Stimulated activated CD4-positive, alpha-beta T cell treated with anti-CD3 and anti-CD28 coated beads, TNF-alpha, amount 100 ng/mL, for 24 hours (primary cell): ENCODE data around the gene ANKS1B.

Source experiments
- DNase-seq, 3 experiments: peaks; one replicate each; pipeline ENCODE4 v3.0.0-alpha.2; 2020; ENCODE audit warnings: low read depth in 3 of 3

The ANKS1B gene

DNA sequence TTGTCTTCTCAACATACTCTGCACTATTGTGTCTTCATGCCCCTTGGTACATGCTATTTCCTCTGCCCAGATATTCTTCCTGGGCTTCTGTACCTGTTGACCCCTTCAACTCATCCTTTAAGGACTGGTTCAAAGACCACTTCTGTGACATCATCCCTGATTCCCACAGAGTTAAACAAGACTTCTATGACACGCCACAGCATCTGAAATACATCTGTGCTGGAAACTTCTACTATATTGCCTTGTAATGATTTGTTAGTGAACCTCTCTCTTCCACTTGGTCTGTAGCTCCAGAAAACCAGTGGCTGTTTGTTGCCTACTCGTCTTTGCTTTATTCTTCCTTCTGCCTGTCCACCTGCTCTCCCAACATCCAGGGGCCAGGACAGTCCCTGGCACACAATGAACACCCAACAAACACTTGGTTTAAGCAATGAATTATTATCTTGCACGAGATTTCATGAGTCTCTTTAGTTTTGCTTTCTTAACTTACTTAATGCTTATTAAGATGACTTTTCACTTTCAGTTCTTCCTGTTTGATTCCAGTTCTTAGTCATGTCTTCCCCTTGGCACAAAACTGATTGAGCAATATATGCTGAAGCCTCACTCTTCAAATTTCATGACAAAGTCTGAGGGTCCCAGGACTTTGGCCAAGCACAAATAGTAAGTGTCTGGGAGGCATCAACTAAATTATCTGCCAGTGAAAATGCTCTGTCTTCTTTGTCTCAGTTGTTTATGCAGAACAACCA lies 853.8 kb downstream of the ANKS1B start:
- DNase-seq: no peak

DNA sequence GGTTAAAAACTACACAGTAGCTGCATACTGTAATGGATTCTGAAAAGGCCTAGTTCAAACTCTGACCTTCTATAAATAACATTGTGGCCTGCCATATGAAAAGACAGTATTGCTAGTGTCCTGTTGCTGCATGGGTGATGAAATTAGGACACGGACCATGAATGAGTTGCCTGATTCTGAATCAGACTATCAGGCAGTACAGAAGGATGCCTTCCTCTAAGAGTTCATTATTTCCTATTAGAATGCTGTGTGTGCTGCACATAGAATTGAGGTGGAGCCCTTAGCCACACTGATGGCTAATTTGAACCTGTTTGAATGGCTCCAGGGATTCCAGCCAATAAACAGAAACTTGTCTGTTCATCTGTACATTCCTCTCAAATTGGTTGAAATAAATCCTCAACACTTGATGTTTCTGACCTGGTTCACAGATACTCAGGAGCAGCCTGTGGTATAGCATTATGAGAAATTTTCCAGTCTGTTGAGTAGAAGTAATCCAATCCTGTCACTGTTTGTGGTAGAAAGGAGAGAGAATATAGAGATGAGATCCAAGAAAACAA lies 856.4 kb downstream of the ANKS1B start:
- no peak for DNase-seq

DNA sequence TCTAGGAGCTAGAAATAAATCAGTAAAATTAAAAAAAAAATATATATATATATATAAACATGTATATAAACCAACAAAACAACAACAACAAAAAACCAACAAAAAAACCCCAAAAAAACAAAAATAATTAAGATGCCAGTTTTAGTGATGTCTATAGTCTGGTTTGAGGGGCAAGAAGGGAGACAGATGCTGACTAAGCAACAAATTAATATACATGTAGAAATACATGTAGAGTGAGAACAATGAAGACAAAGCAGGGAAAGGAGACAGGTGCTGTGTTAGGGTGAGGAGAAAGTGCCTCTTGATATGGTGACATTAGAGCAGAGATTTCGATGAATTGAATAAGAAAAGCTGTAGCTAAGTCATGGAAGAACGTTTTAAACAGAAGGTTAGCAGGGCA lies 861.8 kb downstream of the ANKS1B start:
- no peak for DNase-seq

DNA sequence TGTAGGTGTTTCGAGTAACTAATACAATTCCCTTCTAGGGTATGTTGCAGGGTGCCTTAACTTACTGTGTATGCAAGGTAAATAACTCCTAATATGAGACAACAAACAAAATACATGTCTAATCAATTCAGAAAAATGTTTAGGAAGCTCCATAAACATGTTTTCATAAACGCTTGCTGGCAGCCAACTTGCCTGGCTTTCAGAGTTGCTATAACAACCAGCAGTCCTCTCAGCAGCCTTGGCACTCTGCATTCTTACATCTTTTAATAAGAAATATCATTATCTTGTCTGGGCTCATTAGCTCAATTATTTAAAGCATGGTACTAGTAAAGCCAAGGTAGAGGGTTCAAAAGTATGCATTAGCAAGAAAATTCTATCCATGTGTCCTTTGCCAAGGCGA lies 862.2 kb downstream of the ANKS1B start:
- no peak for DNase-seq

DNA sequence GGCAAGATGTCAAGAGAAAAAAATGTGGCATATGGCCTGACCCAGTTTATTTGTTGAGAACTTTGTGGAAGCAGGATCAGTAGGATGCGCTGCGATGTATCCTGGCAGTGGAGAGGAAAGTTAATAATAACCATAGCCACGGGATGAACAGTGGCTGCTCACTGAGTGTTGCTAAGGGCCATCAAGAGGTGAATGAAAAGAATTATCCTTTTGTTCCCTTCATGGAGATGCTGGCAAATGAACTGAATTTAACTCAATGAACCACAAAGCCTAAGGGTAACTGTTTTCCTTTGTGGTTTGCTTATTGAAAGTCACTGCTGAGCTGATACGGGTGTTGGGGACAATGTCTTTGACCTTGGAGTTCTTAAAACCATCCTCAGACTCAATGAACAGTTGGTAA lies 863.2 kb downstream of the ANKS1B start:
- no peak for DNase-seq

DNA sequence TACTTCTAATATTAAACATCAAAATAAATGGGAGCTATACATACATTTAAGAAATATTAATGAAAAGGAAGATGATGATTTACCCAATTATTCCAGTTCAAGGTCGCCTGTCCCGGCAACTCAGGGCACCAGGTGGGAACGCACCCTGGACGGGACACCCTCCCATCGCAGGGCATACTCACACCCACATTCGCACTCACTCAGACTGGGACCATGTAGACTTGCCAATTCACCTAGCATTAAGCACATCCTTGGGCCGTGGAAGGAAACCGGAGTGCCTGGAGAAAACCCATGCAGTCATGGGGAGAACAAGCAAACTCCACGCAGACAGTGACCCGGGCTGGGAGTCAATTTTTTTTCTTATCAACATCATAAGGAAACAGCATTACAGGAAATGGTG lies 864.8 kb downstream of the ANKS1B start:
- no peak for DNase-seq

DNA sequence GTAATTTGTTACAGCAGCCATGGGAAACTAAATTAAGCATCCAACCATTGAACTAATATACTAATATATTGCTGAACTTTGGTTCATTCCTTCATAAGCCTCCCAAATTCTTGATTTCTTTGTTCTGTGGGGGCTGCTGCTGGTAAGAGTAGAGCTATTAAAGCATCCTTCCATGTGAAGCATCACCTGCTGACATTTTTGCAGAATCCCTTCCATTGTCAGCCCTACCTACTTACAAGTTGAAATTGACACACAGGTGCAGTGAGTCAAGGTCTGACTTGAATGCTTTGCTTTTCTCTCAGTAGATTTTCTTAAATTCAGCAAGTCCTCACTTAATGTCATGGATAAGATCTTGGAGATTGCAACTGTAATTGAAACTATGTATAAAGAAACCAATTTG lies 865.3 kb downstream of the ANKS1B start:
- no peak for DNase-seq

DNA sequence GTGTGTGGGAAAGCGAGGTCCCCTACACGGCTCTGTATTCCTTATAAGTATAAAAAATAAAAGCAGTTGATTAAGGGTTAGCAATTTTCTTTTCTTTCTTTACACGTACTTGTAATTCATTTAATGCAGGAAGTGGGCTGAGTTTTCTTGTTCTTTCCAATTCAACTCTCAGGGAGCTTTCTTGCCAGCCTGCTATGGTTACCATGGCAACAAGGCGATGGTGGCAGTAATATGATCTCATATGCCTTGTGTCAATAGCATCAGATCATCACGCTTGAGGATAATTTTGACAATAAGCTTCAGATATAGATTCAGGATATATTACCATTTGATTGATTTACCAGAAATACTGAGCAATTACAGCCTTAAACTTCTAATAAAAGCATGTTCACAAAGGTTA lies 873.1 kb downstream of the ANKS1B start:
- DNase-seq: no peak

DNA sequence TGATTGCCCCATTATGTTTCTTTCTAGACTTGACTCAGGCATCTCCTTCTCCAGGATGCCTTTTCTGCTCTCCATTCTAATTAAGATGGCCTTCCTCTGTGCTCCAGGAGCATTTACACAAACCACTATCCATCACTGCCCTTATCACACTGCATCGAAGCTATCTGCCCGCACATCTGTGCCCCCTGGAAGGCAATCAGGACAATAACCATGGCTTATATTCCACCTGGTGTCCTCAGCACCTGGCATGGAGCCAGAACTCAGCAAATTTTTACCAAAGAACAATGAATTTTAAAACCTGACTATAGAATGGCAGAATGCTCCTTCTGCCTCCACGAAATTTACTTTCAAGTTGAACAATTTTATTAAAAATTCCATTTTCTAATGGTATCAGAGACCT lies 873.9 kb downstream of the ANKS1B start:
- no peak for DNase-seq

DNA sequence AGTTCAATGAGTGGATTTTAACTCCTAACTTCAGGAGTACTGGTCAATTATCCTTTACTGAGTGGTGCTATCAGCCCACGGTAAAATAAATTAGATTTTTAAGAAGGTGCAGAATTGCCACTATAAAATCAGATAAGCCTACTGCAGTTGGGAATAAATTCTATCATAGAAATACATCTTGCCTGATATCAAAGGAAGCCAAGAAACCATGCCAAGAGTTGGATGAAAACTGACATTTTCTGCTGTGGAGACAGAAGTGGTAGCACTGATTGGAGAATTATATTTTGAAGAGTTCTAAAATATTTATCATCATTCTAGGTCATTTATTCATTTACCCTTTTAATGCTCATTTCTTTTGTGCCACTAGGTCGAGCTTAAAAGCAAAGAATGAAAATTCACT lies 874.5 kb downstream of the ANKS1B start:
- DNase-seq: no peak

DNA sequence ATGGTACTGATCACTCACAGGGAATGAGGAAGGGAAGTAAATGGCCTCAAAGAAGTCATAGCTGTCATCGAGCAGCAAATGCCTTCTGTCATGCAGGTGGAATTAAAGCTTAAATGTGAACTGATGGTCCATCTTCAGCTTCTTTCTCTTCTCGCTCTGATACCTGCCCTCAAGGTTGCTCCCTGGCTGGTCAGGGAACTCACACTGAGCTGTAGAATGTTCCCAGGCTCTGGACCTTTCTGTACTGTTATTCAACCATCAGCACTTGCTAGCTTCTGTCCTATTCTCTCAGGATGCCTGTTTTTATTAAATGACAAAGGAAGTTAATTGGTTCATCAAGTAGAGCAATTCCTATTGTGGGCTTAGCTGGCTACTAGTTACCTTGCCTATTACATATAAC lies 875.8 kb downstream of the ANKS1B start:
- DNase-seq: no peak

DNA sequence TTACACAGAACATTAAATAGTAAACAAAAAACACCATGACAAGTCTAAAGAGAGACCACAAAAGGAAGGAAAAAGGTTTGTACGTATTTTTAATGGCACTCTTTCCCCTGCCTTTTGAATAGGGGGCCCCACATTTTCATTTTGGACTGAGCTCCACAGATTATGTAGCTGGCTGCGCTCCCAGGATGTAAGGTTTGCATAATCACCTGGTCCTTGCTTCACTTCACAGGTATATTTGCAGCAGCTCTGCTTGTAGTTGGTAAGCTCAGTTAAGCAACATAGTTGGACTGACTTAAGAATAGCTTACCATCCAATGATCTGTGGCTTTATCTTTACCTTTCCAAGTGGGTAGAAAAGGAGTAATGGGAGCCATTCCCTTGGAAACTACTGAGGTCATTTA lies 885.0 kb downstream of the ANKS1B start:
- DNase-seq: no peak

DNA sequence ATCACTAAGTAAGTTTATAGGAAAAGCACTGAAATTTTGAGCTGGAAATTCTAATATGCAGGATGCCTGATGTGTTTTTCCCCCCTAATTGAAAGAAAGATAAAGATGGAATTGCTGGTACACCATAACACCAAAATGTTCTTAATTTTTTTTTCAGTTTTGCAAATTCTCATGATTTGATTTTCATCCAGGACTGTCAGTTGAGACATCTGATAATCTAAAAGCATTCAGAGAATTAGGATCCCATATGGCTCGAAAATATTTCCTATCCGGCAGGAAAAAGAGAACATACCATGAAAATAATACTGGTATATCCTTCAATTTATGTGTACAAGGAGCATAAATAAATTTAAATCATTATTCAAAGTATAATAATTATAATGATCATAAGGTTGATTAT lies 887.6 kb downstream of the ANKS1B start:
- DNase-seq: no peak

DNA sequence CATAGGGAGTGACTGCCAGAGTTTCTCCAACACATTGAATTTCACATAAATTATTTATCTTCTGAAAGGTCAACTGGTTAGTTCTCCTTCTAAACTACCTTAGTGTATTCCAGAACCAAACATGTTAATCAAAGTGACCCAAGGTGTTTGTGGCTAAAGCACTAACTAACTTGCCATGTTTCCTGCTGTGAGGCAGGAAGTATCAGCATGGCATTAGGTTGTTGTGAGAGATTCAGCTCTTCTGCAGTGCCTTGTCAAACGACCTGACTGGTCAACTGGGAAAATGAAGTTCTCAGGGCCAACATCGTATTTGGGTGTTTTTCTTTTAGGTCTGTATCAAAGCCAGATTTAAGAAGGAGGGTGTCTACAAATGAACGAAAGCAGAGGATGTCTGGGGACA lies 891.6 kb downstream of the ANKS1B start:
- DNase-seq: no peak

DNA sequence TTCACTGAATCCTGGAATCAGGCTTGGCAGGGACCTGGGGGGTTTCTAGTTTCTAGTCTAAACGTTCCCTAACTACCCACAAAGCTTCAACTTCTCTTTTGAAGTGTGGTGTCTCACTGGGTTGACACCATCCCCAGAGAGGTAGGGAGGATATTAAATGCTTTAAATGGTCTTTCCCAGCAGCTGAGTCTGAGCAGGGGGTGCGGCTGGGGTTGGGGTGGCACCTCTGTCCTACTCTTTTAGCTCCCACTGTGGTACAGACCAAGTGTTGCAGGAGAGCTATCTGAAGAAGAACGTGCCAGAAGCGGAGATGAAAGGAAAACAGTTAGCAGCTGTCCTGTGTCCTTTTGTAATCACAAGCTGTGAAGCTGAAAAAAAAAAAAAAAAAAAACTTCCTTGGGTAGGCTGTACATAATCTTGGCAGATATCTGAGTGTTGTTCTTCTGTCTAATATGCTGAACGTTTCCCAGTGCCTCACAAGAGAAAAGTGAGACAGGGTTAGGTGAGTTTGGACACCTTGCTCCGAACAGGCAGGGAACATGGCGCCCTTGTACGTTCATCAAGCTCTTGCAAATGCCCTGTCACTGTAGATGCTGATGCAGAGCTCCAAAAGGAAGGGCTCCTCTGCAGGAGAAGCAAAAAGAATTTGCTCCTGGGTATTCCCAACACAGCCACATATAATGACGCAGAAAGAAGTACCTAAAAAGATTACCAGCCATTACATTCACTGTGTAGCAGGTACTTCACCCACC lies 892.5 kb downstream of the ANKS1B start:
- no peak for DNase-seq

DNA sequence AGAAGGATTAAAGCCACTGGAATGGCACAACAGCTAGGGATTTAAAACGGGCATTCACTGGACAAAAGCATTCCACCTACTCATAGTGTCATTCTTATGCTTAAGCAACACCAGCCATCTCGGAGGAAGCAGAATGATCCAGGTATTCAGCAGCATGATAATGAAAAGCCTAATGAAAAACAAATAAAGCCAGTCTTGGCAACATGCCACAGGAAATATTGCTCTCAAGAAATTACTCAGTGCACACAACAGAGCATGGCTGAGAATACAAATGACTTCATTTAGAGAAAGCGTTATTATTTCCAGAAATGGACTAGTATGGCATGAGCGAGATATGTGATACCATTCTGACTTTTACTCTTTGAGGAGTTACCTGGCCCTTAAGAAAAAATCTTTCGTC lies 897.5 kb downstream of the ANKS1B start:
- no peak for DNase-seq

DNA sequence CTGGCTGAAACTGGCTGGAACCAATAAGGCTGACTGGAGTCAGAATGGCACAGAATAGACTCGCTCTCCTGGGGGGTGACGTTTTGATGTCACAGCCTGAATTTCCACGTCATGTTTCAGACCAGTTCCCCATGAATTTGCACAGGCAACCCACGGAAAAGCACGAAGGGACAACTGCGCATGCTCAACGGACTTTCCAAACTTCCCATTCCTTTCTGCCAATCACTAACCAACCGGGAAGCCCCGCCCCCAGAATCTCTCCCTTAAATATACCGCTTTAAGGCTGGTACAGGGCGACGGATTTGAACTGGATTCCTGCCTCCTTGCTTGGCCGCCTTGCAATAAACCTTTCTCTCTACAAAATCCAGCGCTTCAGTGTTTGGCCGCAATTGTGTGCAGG lies 904.9 kb downstream of the ANKS1B start:
- DNase-seq: no peak

DNA sequence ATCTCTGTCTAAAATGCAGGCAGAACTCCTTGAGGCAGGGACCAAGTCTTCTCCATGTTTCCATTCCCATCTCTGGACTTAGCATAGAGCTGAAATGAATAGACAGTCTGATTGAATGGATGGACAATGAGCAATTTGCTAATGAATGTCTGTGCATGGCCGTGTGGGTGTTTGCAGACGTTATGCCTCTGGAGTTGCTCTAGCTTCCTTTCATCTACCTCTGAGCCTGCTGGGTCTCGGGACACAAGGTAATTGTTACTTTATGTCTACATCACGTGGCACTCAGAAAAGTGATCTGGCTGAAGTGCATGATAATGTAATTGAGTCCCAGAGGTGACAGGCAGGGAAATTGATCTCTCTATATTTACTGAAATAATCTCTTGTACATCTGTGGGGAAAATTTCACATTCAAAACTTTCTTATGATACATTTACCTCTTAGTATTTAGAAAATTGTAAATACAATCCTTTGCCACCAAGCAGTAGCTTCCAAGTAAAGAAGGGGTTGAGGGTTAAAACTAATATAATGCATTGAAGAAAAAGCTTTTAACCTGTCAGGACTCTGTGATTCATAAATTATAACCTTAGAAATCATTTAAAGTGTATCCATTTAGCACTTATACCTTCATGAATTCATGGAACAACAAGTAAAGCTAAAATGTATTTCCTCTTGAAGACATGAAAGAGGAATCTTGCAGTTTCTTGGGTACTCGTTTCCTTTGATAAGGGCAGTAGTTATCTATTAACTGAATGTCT lies 915.6 kb downstream of the ANKS1B start:
- no peak for DNase-seq

DNA sequence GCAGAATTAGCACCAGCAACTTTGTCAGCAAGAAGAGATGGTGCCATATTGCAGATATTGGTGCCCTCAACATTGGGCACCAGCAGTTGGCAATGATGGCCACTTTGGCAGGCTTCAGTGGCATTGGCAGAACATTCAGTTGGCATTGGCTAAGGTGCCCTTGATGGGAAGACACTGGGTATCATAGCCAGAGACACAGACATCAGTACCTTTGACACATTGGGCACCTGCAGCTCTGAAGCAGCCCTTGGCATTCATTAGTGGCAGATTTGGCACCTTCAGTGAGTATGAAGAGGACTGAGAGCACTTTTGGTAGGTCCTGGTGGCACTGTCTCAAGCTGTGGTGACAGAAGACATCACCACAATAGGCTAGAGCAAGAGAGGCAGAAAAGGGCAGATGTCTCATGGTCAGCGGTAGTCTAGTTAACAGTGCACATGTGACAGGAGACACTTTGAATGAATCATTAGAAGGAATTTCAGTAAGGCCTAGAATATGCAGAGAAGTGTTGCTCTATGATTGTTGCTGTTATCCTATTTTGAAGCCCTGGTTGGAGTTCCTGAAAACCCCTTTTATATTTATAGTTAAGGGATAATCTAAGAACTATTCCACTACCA lies 917.5 kb downstream of the ANKS1B start:
- no peak for DNase-seq

DNA sequence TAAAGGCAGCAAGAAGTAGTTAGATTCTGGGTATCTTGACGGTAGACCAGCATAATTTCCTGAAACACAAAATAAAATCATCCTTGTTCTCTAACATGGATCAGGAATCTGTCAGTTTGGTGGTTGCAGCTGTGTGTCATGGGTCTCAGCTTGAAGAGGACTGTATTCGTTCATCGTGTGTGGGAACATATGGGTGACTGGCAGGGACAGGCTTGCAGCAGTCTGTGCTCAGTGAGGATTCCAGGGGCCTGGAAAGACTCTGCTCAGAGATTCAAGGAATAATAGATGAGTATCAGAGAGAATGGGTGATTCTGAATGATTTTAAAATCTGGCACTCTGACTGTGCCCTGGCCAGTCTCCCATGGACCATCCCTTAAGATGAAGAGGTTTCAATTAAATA lies 918.0 kb downstream of the ANKS1B start:
- no peak for DNase-seq

DNA sequence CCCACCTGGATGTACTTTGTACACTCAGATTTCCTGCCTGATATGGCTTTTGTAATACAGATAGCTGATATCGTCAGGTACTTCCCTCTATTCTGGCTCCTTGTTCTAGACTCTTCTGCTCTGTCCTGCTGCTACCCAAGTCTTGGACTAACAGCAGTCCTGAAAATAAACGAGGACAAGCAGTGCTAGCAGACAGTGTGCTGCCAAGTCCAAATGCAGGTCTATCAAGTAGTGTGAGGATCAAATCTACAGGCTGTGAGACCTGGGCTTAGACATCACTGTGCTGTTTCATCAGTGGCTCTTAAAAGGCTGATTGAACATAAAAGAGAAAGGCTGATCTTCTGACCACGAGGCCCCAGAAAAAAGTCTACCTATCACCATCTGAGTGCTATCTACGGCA lies 921.6 kb downstream of the ANKS1B start:
- DNase-seq: no peak
